ENCODE results near the gene ANXA3.

ANXA3 gene

GRCh38 chr4:78602334-78602733 is 50.8 kb downstream of the ANXA3 start:
- H3K4me3 ChIP-seq (ENCODE audit: low read depth, low read length), result no peak overlapping the region
- DNase-seq (ENCODE audit: low read depth), result no peak
- TF ChIP-seq CTCF (IDR thresholded peaks at IDR 0.05; ENCODE audit: low read depth, low read length, missing control alignments), result no peak

GRCh38 chr4:78603384-78603783 is 51.8 kb downstream of the ANXA3 start:
- no peak for TF ChIP-seq CTCF (IDR thresholded peaks at IDR 0.05; ENCODE audit: low read depth, low read length, missing control alignments)
- H3K4me3 ChIP-seq (ENCODE audit: low read depth, low read length), result no peak overlapping the region
- DNase-seq (ENCODE audit: low read depth), result no peak

GRCh38 chr4:78604988-78605387 is 53.4 kb downstream of the ANXA3 start:
- no peak for TF ChIP-seq CTCF (IDR thresholded peaks at IDR 0.05; ENCODE audit: low read depth, low read length, missing control alignments)

GRCh38 chr4:78606035-78606434 is 54.5 kb downstream of the ANXA3 start:
- no peak for DNase-seq (ENCODE audit: low read depth)

More at GRCh38 chr4:78604988-78605387, 53.4 kb downstream of the ANXA3 start:
- DNase-seq (ENCODE audit: low read depth), result no peak
- H3K4me3 ChIP-seq (ENCODE audit: low read depth, low read length), result no peak overlapping the region

GRCh38 chr4:78606530-78607095 is 55.0 kb downstream of the ANXA3 start:
- DNase-seq (ENCODE audit: low read depth), result no peak
- no peak for TF ChIP-seq CTCF (IDR thresholded peaks at IDR 0.05; ENCODE audit: low read depth, low read length, missing control alignments)
- H3K4me3 ChIP-seq (ENCODE audit: low read depth, low read length), result no peak overlapping the region

More at GRCh38 chr4:78606035-78606434, 54.5 kb downstream of the ANXA3 start:
- H3K4me3 ChIP-seq (ENCODE audit: low read depth, low read length), result no peak overlapping the region
- no peak for TF ChIP-seq CTCF (IDR thresholded peaks at IDR 0.05; ENCODE audit: low read depth, low read length, missing control alignments)

- no peak for TF ChIP-seq CTCF (IDR thresholded peaks at IDR 0.05; ENCODE audit: low read depth, low read length, missing control alignments)
- no peak for DNase-seq (ENCODE audit: low read depth)
- no peak overlapping the region for H3K4me3 ChIP-seq (ENCODE audit: low read depth, low read length)
Measured at GRCh38 chr4:78608684-78609083, 57.1 kb downstream of the ANXA3 start.

- H3K4me3 ChIP-seq (ENCODE audit: low read depth, low read length), result no peak overlapping the region
- TF ChIP-seq CTCF (IDR thresholded peaks at IDR 0.05; ENCODE audit: low read depth, low read length, missing control alignments), result no peak
- no peak for DNase-seq (ENCODE audit: low read depth)
Measured at GRCh38 chr4:78609580-78609979, 58.0 kb downstream of the ANXA3 start.
